Keratinocyte (primary cell): ENCODE results near the gene WFIKKN1.

Source experiments
- EZH2 ChIP-seq: IDR thresholded peaks from one replicate; pipeline ENCODE4 v1.6.1; 2012; ENCODE audit warnings: inconsistent platforms, mild to moderate bottlenecking, low read length, moderate library complexity
- TF ChIP-seq, protein P1 (sequence below), 3 experiments: IDR thresholded peaks in 1 of 3; conservative IDR thresholded peaks in 1 of 3; optimal IDR thresholded peaks in 1 of 3; 2 replicates in 2 of 3; 3 replicates in 1 of 3; pipeline versions ENCODE3 to v1.5.1; 2011; ENCODE audit warnings: low read length in 3 of 3, mild to moderate bottlenecking in 3 of 3, moderate library complexity in 2 of 3, control low read depth in 1 of 3, inconsistent platforms in 1 of 3; ENCODE audit not compliant: insufficient read depth in 2 of 3; ENCODE audit errors: extremely low read depth in 1 of 3

DNA sequence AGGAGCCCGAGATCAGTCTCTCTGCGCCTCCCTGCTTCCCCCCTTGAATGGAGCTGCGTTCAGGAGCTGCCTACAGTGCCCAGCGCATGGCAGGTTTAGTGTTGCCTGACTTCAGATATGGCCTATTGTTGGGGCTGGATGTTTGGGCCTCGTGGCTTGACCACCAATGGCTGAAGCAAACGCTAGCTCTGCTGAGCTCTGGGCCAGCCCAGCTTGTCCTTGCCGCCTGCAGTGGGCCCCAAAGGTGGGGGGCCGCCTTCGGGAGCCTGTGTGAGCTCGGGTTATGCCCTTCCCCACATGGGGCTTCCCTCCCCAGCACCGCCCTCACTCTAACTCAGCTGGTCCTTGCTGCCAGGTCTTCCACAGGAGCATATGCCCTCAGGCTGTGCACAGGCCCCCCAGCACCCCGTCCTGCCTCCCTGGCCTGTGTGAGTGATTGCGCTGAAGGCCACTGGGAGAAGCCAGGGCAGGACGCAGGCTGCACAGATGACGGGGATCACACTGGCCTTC lies 7.3 kb downstream of the WFIKKN1 start:
- TF ChIP-seq, protein P1, sequence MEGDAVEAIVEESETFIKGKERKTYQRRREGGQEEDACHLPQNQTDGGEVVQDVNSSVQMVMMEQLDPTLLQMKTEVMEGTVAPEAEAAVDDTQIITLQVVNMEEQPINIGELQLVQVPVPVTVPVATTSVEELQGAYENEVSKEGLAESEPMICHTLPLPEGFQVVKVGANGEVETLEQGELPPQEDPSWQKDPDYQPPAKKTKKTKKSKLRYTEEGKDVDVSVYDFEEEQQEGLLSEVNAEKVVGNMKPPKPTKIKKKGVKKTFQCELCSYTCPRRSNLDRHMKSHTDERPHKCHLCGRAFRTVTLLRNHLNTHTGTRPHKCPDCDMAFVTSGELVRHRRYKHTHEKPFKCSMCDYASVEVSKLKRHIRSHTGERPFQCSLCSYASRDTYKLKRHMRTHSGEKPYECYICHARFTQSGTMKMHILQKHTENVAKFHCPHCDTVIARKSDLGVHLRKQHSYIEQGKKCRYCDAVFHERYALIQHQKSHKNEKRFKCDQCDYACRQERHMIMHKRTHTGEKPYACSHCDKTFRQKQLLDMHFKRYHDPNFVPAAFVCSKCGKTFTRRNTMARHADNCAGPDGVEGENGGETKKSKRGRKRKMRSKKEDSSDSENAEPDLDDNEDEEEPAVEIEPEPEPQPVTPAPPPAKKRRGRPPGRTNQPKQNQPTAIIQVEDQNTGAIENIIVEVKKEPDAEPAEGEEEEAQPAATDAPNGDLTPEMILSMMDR (optimal IDR thresholded peaks at IDR 0.05 in 1 of 3, IDR thresholded peaks at IDR 0.05 in 1 of 3, conservative IDR thresholded peaks at IDR 0.05 in 1 of 3; ENCODE audit: extremely low read depth in 1 of 3, insufficient read depth in 2 of 3, low read length in 3 of 3) = no peak
- no peak for TF ChIP-seq EZH2
